HuH-7.5 (cell line): ENCODE data around the gene ERP27.

Source experiments
- DNase-seq: peaks from one replicate; pipeline ENCODE4 v3.0.0; 2011; ENCODE audit warnings: low spot score

The ERP27 gene

DNA sequence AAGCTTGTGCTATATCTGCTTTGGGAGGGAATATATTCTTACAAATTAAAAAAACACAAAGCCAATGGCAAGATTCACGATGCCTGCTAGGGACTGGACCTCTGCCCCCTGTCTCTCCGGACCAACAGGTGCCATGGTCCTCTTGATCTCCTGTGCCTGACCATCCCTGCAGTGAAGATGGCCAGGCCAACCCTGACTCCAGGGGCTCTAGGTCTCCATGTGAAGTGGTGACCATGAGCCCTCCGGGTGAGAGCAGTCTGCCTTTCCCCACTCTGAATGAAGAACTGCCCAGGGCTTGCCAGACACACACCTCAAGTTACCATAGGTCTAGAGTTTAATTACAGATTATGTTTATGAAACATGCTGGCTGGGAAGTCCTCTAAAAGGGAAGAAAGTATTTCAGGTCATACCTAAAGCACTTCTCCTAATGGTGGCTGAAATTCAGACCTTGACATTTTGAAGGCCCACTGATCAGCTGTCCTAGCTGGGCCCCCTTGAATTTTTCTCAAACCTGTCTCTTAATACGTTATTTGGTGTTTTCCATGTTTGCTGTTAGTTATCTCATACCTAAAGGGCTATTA, 21.7 kb upstream of the ERP27 start:
- DNase-seq: no peak

DNA sequence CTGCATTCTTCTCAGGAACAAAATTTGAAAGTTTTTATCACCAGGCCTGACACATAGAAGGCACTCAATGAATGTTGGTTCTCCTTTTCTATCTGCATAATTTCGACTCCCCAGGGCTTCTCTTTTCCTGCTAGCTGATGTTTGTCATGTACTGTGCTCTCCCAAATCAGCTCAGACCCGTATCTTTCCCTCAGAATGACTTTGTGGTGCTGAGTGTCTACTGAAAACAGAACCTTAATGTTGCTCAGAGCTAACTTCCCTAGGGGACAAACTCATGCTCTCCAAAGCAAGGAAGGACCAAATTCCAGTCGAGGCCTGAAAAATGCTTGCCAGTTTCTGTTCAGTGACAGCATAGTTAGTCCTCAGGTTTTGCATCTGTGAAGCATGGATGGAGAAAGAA, 21.1 kb upstream of the ERP27 start:
- no peak for DNase-seq

DNA sequence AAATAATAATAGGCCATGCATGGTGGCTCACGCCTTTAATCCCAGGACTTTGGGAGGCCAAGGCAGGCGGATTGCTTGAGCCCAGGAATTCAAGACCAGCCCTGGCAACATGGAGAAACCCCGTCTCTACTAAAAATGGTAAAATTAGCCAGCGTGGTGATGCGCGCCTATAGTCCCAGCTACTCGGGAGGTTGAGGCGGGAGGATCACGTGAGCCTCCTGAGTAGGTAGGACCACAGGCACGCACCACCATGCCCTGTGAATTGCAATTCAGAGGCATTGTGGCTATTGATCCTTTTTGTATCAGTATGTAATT, 20.7 kb upstream of the ERP27 start:
- DNase-seq: no peak

DNA sequence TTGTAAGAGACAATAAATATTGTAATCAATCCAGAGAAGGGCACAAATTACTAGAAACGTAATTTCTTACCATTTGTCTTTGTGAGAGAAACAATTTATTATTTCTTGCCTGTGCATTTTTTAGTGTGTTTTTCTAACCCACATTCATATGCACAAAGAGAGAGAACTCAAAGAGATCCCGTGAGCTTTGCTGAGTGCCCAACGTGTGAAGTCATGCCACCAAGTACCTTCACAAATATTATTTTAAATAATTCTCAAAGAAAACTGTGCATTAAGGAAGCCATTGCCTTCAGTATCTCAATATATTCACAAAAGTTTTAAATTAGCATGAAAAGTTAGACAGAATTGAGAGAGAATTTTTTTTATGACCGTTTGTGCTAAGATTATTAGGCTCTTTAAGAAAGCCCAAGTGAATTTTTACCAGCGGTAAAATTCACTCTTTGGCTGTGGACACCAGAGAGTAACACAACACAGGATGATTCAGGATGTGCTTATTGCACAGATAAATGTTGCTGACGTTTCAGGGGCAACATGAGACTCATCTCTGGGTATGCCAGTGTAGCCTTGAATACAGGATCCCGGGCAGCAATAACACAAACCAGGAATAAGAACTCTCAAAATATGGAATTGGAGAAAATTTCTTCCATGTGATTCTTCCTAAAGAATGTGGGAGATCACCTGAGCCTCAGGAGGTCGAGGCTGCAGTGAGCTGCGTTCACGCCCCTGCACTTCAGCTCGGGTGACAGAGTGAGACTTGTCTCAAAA, 20.2 kb upstream of the ERP27 start:
- no peak for DNase-seq

DNA sequence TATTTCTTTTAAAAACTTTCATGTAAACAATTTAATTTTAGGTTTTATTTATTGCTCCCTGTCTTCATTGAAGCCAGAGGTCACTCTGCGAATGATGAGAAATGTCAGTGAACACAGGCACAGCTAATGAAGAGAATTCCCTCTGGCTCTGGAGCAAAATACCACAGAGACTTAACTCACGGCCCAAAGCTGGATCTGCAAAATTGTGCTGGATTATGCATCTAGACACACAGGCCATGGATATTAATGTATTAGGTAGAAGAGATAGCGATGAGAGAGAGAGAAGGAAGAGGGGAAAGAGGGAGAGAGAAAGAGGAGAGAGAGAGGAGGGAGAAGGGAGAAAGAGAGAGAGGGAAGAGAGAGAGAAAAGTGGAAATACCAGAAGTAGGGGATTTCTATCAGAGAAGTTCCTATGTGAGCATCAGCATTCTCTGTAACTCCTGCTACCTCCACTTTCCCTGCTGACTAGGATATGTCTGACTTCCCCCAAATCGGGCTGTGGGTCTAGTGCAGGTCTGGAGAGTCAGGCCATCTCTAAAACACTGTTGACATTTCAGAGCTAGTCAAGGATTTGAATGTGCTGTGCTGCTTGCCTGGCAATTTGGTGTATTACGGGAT, 19.3 kb upstream of the ERP27 start:
- DNase-seq: no peak

DNA sequence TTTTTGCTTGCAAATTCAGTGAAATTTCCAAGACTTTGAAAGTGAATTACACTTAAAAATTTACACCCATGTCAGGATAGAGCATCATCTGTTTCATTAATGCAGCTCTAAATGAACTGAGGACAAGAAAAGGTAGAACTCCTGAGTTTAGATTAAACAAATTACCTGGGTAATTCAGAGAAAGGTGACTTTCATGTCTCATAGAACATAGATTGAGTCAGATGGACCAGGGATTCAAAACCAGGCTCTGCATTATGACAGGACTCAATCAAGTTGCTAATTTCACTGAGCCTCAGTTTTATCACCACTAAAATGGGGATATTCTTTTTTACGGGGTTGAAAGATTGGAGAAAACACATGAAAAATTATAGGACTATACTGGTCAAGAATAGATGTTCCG, 18.6 kb upstream of the ERP27 start:
- no peak for DNase-seq

DNA sequence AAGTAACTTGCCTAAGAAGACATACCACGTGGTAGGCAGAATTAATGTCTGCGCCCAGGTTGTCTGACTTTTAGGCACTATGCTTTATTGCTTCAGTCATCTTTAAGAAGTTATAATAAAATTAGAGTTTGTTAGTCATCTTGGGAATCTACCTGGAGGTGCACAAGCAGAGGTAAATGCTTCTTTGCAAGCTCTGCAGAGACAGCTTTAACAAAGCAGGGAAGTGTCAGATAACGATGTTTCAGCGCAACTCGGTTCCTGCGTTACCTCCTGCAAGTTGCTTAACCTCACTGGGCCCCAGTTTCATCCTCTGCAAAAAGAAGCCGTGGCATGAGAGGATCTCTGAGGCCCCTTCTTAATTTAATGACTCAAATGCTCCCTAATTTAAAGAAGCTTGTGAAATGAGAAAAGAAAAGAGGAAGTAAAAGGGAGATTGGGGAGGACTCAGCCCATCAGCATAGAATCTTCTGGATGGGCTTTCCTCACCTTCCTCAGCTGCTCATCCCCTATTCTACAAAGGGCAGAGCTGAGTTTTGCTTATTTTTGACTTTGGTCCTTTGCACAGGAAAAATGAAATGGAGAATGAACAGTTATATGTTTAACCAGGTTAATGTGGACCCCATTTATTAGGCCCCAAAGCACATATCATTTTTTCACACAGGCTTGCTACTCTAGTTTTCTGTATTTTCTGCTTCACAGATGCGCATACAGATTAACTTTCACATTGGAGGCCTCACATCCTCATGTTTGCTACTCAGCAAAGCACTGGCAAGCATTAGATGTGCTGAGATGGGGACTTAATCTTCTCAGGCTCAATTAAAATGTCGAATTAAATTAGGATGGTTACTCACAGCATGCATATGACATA, 17.9 kb upstream of the ERP27 start:
- DNase-seq: no peak

DNA sequence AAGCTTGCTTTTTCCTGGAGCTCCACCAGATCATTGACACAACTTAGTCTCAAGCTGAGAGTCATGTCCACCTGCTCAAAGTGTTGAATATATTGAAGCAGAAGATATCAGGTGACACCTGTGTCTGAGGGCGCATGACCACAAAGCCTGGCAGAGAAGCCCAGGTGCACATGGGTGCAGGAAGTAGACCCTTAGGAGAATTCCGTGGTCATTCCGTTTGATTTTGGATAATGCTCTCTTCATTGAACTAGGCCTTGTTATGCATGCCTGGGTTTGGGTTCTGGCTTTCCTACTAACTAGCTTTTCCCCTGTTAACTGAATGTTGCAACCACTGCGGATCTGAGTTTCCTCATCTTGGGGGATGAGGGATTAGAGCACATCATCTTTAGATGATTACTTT, 15.9 kb upstream of the ERP27 start:
- no peak for DNase-seq

DNA sequence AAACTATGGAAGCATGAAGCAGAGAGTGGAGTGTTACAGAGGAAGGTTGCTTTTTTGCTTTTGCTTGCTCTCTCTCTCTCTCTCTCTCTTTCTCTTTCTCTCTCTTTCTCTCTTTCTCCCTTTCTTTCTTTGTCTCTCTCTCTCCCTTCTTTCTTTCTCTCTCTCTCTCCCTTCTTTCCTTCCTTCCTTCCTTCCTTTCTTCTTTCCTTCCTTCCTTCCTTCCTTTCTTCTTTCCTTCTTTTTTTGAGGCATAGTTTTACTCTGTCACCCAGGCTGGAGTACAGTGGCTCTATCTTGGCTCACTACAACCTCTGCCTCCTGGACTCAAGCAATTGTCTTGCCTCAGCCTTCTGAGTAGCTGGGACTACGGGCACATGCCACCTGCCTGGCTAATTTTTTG, 15.4 kb upstream of the ERP27 start:
- no peak for DNase-seq

DNA sequence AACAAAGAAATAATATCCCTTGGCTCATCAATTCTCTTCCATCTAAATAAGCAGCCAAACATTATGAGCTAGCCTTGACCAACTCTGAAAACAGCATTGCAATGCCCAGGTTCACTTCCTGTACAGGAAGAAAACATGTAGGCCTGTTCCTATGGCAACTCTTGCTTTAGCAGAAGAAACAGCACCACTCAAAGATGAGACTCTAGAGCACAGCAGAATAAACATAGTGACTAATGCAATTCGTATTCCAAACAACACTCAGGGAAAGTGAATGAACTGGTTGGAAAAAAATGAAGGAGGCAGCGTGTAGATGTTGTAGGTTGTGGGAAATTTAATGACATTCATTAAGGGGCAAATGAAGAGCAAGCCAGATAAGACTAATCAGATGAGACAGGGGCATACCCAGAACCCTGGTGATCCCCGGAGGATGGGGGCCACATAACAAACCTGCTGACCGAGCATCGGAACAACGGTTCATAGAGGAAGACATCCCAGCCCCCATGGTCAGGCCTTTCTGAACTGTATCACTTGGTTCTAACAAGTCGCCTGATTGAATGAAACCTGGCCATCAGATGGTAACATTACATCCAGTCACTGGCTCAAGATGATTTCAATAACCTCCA, 14.1 kb upstream of the ERP27 start:
- DNase-seq: no peak

DNA sequence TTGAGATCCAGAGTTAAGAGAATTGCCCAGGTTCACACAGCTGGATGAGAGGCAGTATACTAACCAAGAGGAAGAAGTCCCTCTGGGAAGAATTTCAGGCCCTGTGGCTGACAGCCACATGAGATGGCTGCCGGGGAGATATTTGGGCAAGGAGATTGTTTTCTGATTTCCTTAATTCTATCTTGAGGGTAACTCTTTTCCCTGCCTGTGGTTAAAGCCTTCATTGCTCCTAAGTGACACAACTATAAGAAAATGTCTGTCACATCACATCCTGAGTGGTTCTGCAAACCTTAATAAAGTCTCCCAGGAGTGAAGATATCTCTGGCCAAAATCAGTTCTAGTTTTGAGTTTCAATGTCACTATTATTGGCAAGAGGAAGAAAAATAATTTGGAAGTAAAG, 13.5 kb upstream of the ERP27 start:
- no peak for DNase-seq

DNA sequence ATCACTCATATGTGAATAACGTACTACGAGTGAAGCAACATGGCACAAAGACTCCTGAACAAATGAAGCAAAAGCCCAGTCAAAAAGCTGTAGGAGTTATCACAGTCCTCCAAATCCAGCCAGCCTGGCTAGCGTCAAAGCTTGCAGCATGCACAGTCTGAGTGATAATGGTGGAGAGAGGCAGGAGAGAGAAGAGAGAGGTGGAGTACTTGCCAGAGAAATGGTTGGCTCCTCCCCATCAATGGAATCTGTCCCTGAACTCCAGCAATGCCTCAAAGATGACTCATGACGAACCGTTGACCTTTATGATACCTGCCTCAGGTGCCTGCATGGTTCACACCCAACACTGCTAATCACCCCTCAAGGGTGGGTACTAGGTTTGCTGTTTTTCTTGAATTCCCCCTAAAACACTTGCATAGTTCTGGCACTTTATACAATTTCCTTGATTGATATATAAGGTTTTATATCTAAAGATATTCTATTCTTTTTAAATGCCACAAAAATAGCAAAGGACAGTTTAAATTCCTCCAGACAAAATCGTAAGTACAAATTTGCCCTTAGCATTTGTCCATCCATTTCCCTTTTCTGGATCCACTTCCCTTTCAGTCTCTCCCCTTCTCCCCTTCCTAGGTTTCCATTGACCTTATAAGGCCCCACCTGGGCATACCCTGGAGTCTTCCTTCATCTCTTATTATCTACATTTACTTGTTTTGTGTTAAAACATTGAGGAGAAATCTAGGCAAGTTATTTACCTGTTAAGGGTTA, 12.8 kb upstream of the ERP27 start:
- no peak for DNase-seq

DNA sequence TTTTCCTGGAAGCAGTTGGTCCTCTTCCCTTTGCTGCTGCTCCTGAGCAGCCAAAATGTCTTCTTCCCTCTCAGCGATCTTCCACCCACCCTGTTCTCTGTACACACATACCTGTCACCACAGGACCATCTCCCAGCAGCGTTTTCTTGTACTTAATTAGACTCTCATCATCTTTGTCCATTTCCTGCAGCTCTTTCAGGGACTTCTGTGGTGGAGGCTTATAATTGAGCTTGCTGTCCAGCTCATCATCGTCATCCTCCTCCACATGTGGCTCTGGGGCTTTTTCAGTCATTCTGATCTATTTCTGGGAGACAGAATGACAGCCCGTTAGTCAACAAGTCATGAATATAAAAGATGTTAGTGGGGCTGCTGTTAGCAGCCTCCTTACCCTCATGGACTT, 12.1 kb upstream of the ERP27 start:
- no peak for DNase-seq

DNA sequence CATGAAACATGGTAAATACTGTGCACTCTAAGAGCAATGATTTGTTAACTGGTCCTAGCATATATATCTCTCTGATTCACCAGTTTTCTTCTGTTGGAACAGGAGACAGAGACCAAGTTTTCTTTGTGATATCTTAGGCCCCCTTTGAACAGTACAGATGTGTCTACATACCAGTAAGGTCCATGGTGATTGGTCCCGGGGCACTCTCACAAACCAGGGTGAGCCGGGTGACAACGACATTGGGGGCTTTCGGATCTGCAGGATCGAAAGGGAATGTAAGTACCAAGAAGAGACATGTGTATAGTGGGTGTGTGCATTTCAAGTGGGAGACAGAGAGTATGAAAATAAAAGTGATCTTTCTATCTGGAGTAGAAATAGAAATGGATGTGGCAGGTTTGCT, 11.3 kb upstream of the ERP27 start:
- DNase-seq: no peak

DNA sequence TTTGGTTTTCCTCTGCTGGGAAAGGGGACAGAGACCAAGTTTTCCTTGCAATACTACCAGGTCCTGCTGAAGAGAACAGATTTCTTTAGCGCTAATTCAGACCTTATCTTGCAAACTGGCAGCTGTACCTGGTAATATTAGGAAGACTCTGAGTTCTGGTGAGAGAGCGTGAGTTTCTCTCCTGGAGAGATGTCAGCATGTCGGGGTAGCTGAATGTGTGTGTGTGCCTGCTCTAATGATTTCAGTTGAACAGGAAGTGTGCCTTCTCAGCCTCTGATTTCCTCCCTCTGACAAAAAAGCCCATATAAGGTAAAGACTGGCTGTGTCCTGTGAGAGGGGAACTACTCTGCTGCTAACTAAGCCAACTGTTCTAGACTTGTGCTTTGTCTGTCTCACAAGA, 10.3 kb upstream of the ERP27 start:
- DNase-seq: no peak

DNA sequence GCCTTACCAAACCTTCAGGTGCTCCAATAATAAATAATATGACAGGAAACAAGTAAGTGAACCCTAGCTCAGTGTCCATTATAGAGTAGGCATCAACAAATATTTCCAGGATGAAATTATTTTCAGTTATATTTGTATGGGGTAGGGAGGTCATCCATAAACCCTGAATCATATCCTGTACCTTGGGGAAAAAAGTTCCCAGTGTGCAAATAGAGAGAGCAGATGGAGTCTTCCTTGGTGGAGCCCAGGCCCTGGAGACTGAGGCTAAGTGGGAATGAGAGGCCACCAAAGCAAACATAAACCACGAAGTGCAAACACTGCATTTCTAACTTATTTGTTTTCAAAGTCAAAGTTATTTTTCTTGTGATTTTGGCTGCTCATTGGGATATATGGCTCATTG, 8.5 kb upstream of the ERP27 start:
- no peak for DNase-seq

DNA sequence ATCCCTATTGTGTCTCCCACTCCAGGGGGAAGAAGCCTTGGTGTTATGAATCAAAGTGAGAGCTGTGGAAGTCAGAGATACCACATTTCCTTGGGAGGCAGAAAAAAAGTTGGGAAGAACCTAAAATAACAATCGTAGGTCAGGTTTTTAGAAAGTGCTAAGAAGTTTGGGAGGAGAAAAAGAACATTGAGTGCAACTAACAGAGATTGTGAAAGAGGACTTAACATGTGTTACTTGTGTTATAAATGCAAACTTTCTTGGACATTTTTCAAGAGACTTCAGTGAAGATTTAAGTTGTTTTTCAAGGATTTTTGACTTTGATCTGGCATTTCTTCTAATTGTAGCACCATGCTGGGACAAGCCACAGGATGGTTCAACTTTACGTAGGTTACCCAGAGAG, 7.8 kb upstream of the ERP27 start:
- DNase-seq: no peak

DNA sequence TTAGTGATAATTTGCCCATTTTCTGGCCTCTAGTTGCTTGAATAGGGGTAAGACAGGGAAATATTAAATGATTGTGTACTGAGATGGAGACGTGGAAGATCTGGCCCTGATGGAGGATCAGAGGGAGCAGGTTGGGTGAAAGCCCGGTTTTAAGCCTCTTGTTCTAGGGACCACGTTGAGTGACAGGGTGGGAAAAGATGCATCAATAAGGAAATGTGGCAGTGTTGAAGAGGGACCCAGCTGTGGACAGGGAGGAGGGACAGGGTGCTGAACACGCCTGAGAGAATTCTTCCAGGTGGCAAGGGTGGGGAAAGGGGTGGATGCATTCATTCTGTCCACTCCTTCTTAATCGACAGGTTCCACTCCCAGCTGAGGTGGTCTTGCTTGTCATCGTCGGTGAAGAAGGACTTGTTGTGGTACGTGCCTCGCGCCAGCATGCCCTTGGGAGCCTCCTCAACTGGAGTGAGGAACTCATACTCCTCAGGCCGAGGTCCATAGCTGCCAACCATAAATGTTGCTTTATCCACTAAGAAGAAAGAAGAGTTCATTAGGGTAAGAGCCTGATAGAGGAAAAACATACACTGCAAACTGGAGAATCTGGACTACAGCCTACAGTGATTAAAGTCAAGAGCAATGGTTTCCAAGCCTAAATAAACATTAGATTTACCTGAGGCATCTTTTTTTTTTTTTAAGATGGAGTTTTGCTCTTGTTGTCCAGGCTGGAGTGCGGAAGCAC, 4.0 kb upstream of the ERP27 start:
- no peak for DNase-seq

DNA sequence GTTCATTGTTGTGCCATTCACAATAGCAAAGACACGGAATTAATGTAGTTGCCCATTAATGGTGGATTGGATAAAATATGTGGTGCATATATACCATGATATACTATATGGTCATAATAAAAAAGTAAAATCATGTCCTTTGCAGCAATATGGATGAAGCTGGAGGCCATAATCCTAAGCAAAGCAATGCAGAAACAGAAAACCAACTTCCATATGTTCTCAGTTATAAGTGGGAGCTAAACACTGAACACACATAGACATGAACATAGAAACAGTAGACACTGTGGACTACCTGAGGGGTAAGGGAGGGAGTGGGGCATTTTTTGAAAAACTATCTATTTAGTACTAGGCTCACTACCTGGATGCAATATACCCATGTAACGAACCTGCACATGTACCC, 3.0 kb upstream of the ERP27 start:
- DNase-seq: no peak

DNA sequence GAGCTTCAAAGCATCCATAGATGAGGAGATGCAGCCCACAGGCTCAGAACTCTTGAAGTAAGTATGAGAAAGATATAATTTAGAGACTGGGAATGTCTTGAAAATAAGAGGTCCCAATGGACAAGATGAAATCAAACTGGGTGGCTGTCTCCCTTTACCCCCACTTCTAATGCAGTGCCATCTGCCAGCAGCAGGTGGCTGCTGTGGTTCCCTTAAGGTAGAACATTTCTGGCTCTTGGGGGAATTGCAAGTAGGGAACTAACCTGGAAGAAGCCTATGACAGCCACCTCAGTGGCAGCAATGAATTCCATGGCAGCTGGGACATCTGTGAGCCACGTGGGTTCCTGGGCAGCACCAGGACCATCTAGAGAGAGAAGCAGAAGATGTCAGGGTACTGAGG, 648 bp downstream of the ERP27 start:
- no peak for DNase-seq

DNA sequence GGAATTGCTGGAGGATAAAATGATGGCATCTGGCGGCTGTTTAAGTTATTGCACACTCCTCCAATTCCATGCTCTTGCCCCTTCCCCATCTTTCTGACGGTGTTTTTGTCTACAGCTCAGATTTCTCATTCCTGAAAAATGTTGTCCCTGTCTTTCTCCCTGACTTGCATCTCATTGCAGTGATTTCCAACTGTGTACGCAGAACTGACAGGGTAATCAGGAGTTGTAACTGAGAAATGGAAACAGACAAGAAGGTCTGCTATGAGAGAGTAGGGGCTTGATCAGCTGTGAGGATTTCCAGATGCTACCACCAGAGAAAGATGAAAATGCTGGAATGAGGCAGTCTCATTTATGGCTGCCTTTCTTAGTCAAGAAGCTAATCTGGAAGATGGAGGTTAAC, 1.3 kb downstream of the ERP27 start:
- no peak for DNase-seq
